SK-N-SH treated with all-trans-retinoic acid at 6 μM for 48 hours (cell line): Measurements from ENCODE around the gene PSEN1.

ENCODE experiments used
- CSDC2 ChIP-seq: fragments of 250-450 bp; sonication (Bioruptor Pico); IDR thresholded peaks from 2 replicates; pipeline ENCODE4 v1.5.0; 2020; ENCODE audit warnings: mild to moderate bottlenecking, moderate library complexity
- CSRNP3 ChIP-seq: fragments of 250-450 bp; sonication (Bioruptor Pico); IDR thresholded peaks from 2 replicates; pipeline ENCODE4 v1.5.1; 2021; ENCODE audit warnings: mild to moderate bottlenecking, moderate library complexity
- PATZ1 ChIP-seq: fragments of 250-450 bp; sonication (Bioruptor Pico); IDR thresholded peaks from 2 replicates; pipeline ENCODE4 v1.8.0; 2020; ENCODE audit warnings: mild to moderate bottlenecking, moderate library complexity, borderline replicate concordance
- TOX ChIP-seq: fragments of 250-450 bp; sonication (Bioruptor Pico); IDR thresholded peaks from 2 replicates; pipeline ENCODE4 v1.8.0; 2021; ENCODE audit warnings: mild to moderate bottlenecking, moderate library complexity, borderline replicate concordance
- ZFP3 ChIP-seq: fragments of 250-450 bp; sonication (Bioruptor Pico); IDR thresholded peaks from 2 replicates; pipeline ENCODE4 v1.5.0; 2020; ENCODE audit warnings: mild to moderate bottlenecking, moderate library complexity
- ZFP30 ChIP-seq: fragments of 450-650 bp; formaldehyde crosslinking; IDR thresholded peaks from 2 replicates; pipeline ENCODE4 v1.5.0; 2022; ENCODE audit warnings: mild to moderate bottlenecking, moderate library complexity

GRCh38 chr14:73243341-73243740, 107.0 kb downstream of the PSEN1 start:
- TF ChIP-seq ZFP3 (CRISPR knock-in tag) (no peak), TOX (CRISPR knock-in tag) (no peak), CSDC2 (CRISPR knock-in tag) (no peak), ZFP30 (CRISPR knock-in tag) (no peak), PATZ1 (CRISPR knock-in tag) (no peak), CSRNP3 (CRISPR knock-in tag) (no peak)
